Measurements from ENCODE around the gene NPR1. TPM values are rescaled to one million over a fixed set of nuclear protein-coding genes. Genes with fewer than 3 reads are reported as not detected.
A peak's percentile ranks its signal among the peaks of the same experiment; 100 is the strongest.

NPR1 gene
- total RNA-seq, 2 donors from 2014 or later: 2.8 to 5.2 TPM

- intact Hi-C loops (cut with DNase I, micrococcal nuclease): loop anchor here in 1 of 2 donors (10.0 kb wide), 1 partner anchor 313 kb away; the partner anchor contains the start of gene RAB13
- ATAC-seq: peak; percentile 14
- peak in 1 of 2 donors; percentile 52 for DNase-seq
These were observed 6.7 kb upstream of the NPR1 start for GRCh38 chr1:153671628-153672353.

DNA sequence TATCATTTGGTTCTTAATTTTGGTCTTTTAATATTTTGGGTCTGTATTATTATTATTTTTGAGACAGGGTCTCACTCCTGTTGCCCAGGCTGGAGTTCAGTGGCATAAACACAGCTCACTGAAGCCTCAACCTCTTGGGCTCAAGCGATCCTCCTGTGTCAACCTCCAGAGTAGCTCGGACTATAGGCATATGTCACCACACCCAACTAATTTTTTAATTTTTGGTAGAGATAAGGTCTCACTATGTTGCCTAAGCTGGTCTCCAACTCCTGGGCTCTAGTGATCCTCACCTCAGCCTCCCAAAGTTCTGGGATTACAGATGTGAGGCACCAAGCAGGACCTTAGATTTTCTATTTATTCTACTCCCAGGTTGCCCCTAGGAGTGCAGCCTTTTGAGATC lies 5.0 kb upstream of the NPR1 start:
- DNase-seq (no peak), ATAC-seq (no peak)
- intact Hi-C loops (cut with DNase I, micrococcal nuclease): loop anchor here in 1 of 2 donors (10.0 kb wide), 1 partner anchor 311 kb away; the partner anchor contains the start of gene RAB13

DNA sequence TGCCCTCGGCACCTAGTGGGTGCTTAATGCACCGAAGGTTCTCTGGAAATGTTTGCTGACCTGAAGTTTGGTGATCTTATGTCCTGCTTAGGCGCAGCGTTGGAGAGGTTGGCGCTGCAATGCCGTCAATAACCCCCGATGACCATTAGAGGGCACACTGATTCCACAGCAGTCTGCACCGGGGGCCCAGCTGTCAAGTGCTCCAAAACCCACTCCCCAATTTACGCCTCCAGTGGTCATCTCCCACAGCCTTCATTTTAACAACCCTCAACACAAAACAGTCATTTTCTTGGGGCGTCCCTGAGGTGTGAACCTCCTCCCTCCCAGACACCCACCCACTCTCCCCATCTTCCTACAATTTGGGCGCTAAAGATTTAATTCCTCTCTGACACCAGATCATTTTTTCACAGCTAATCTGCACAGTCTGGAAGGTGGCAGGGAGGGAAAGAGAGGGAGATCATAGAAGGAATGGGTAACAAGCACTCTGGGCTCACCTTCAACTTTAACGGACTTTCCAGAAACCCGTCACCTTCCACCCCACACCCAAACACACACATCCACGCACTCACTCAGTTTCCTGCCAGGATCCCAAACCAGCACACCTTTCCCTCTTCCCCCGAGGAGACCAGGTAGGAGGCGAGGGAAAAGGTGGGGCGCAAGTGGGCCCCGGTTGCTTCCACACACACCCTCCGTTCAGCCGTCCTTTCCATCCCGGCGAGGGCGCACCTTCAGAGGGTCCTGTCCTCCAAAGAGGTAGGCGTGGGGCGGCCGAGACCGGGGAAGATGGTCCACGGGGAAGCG lies 570 bp upstream of the NPR1 start:
- intact Hi-C loops (cut with DNase I, micrococcal nuclease): loop anchor here in 1 of 2 donors (10.0 kb wide), 1 partner anchor 307 kb away; the partner anchor contains the start of gene RAB13
- ATAC-seq: peak; percentile 72
- peak in 1 of 2 donors; percentile 48 for DNase-seq

- ATAC-seq: peak; percentile 35
- intact Hi-C loops (cut with DNase I, micrococcal nuclease): loop anchor here in 1 of 2 donors (10.0 kb wide), 1 partner anchor 305 kb away; the partner anchor contains the start of gene RAB13
These were observed 1.0 kb downstream of the NPR1 start for GRCh38 chr1:153679337-153680119.

GRCh38 chr1:153680120-153680403 lies 1.6 kb downstream of the NPR1 start:
- no peak for ATAC-seq
- intact Hi-C loops (cut with DNase I, micrococcal nuclease): no loop called here

More at GRCh38 chr1:153679337-153680119, 1.0 kb downstream of the NPR1 start:
- DNase-seq: no peak

GRCh38 chr1:153682730-153683129 lies 4.2 kb downstream of the NPR1 start:
- no peak for DNase-seq
- ATAC-seq: no peak
- intact Hi-C loops (cut with DNase I, micrococcal nuclease): no loop called here

More at GRCh38 chr1:153680120-153680403, 1.6 kb downstream of the NPR1 start:
- DNase-seq: no peak

GRCh38 chr1:153683854-153684253 lies 5.4 kb downstream of the NPR1 start:
- intact Hi-C loops (cut with DNase I, micrococcal nuclease): no loop called here
- no peak for DNase-seq
- peak; percentile 70 for ATAC-seq

- DNase-seq: no peak
- ATAC-seq: no peak
- intact Hi-C loops (cut with DNase I, micrococcal nuclease): no loop called here
These were observed 6.4 kb downstream of the NPR1 start for GRCh38 chr1:153684892-153685291.

DNA sequence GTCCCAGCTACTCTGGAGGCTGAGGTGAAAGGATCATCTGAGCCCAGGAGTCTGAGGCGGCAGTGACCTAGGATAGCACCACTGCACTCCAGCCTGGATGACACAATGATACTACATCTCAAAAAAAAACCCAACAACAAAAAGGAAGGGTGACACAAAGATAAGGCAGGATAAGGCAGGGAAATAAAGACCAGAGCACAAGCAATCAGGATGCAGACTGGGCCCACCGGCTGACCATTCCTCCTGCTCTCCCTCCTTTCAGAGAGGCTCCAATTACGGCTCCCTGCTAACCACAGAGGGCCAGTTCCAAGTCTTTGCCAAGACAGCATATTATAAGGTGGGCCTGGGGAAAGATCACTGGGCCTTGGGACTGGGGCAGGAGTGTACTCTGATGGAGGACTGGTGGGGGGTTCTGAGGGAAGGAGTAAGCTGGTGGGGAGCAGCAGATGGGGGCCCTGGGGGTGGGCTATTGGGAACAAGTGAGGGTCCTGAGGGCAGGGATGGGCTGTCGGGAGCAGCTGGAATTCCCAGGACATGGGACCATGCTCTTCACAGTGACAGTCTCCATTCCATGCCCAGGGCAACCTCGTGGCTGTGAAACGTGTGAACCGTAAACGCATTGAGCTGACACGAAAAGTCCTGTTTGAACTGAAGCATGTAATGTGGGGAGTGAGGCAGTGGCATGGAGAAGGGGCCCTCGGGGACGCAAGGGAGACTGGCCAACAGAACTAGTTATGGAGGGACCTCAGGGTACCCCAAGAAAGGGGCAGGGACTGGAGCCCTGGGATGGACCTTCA lies 7.3 kb downstream of the NPR1 start:
- DNase-seq: no peak
- ATAC-seq: no peak
- intact Hi-C loops (cut with DNase I, micrococcal nuclease): no loop called here

DNA sequence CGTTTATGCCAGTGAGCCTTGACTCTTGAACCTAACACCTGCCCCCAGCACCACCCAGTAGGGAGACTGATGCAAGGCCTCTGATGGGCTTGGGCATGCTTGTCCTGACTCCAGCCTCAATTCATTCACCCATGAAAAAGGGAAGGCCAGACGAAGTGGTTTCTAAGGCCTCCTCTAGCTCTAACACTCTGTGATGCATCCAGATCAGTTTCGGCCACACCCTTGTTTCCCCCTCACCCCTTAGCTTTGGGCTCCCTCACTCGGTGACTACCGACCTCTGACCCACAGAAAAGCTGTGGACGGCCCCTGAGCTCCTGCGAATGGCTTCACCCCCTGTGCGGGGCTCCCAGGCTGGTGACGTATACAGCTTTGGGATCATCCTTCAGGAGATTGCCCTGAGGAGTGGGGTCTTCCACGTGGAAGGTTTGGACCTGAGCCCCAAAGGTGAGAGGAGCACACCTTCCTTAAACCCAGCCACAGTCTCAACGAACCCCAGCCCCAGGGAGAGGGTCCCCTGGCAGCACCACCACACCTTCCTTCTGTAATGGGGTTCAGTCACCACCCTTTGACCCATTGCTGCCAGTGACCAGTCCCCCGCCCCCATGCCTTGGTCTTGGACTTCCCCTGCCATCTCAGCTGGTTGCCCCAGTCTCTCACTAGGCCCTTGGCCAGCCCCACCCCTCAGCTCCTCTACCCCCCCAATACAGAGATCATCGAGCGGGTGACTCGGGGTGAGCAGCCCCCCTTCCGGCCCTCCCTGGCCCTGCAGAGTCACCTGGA lies 9.0 kb downstream of the NPR1 start:
- intact Hi-C loops (cut with DNase I, micrococcal nuclease): no loop called here
- DNase-seq: no peak
- ATAC-seq: no peak

DNA sequence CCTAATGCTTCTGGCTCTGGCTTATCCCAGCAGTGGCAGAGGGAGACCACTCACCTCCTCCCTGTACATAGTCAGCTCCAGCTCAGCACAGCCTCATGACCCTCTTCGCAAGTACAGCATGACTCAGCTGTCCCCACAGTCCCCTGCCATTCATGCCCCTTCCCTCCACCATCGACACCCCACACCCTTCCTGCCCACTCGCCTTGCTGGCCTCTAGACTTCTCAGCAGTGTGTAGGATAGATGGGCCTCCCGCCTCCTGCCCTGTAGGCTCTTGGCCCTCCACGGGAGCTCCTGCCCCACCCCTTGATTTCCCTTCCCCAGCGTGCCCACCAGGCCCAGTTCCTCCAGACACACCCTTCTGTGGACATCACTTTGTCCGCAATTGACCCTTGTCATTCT lies 9.8 kb downstream of the NPR1 start:
- DNase-seq (no peak), ATAC-seq (no peak)
- intact Hi-C loops (cut with DNase I, micrococcal nuclease): no loop called here

GRCh38 chr1:153688736-153689328 lies 10.3 kb downstream of the NPR1 start:
- ATAC-seq (no peak), DNase-seq (no peak)
- intact Hi-C loops (cut with DNase I, micrococcal nuclease): no loop called here

DNA sequence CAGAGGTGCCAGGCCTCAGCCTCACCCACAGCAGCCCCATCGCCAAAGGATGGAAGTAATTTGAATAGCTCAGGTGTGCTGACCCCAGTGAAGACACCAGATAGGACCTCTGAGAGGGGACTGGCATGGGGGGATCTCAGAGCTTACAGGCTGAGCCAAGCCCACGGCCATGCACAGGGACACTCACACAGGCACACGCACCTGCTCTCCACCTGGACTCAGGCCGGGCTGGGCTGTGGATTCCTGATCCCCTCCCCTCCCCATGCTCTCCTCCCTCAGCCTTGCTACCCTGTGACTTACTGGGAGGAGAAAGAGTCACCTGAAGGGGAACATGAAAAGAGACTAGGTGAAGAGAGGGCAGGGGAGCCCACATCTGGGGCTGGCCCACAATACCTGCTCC lies 15.0 kb downstream of the NPR1 start:
- intact Hi-C loops (cut with DNase I, micrococcal nuclease): no loop called here
- ATAC-seq (no peak), DNase-seq (no peak)

- DNase-seq (no peak), ATAC-seq (no peak)
- intact Hi-C loops (cut with DNase I, micrococcal nuclease): no loop called here
These were observed 18.3 kb downstream of the NPR1 start for GRCh38 chr1:153696741-153697140.

- no peak for ATAC-seq
- peak in 1 of 2 donors; percentile 29 for DNase-seq
- intact Hi-C loops (cut with DNase I, micrococcal nuclease): no loop called here
These were observed 18.9 kb downstream of the NPR1 start for GRCh38 chr1:153697191-153698019.

DNA sequence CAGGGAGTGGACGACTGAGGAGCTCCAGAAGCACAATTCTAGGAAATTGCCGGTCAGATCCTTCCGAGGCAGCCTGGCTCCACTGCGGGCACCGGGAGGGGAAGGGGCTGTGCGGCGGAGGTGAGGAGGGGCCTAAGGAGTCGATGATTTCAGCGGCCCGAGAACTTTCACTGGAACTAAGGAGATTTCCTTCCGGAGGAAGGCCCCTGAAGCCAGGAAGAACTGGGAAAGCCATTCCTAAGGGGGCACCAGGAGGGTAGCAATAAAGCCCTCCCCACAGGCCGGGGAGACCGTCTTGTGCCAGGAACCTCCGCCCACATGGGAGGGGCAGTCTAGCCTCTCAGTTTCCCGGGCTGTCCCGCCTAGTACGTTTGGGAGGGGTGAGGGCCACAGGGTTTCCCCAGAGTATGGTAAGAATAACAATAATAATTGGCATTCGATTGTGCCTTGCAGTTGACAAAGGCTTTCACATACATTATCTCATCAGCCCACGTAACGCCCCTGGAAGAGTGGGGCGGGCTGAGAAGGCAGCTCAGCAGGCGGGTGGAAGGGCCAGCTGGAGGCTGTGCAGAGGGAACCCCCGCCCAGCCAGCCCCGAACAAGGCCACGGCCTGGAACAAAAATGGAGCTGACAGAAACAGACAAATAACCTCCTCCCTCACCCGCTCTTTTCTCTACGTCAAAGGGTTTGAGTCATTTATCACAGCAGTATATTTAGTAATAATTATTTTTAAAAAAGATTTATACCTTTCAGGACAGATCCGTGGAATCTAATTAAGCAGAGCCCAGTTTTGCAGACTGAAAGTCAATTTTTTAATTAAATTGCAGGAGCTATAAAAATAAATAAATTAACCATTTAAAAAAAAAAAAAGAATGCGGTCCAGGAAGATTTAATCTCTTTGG lies 19.8 kb downstream of the NPR1 start:
- intact Hi-C loops (cut with DNase I, micrococcal nuclease): no loop called here
- ATAC-seq (no peak), DNase-seq (no peak)
